ENCODE results near the gene PFN3. TPM values are rescaled to one million over a fixed set of nuclear protein-coding genes. Genes with fewer than 3 reads are reported as not detected.
A peak's percentile ranks its signal among the peaks of the same experiment; 100 is the strongest.

PFN3 gene
- total RNA-seq, 2 experiments from 2014 or later: not detected

GRCh38 chr5:177392765-177393164 is 7.7 kb downstream of the PFN3 start:
- ATAC-seq (ENCODE audit: poor library complexity): no peak
- Mint-ChIP-seq H3K4me1 (ENCODE audit: low read depth) (peaks cover 35% of the 10 kb centered on the region), H3K9me3 (no peaks in the 10 kb centered on the region), H3K36me3 (ENCODE audit: low read depth) (no peaks in the 10 kb centered on the region), H3K4me3 (no peak overlapping the region), H3K27me3 (no peaks in the 10 kb centered on the region), H3K27ac (no peak overlapping the region)
- TF ChIP-seq CTCF (IDR thresholded peaks at IDR 0.05): no peak
- POLR2A ChIA-PET: no interaction called here
- Histone ChIP-seq H3K36me3 (ENCODE audit: insufficient read depth, low read length) (no peaks in the 10 kb centered on the region), H3K27ac (ENCODE audit: low read depth in 1 of 2, low read length in 2 of 2) (no peak overlapping the region), H3K9me3 (ENCODE audit: control insufficient read depth in 1 of 2, insufficient read depth in 1 of 2, low read length in 2 of 2) (no peaks in the 10 kb centered on the region), H3K4me3 (ENCODE audit: low read length) (no peak overlapping the region), H3K4me1 (ENCODE audit: insufficient read depth, low read length) (peaks cover 39% of the 10 kb centered on the region), H3K27me3 (ENCODE audit: control insufficient read depth in 1 of 2, insufficient read depth in 2 of 2, low read length in 2 of 2) (no peaks in the 10 kb centered on the region)
- CTCF ChIA-PET: interaction anchor here (6.0 to 6.1 kb wide), 2 partner anchors 11 to 62 kb away, joined by 115 to 136 read pairs; no protein-coding TSS in a partner anchor
- intact Hi-C loops (cut with DNase I, micrococcal nuclease): loop anchor here in 1 of 2 experiments (10.0 kb wide), 1 partner anchor 672 kb away; no protein-coding TSS in a partner anchor
- DNase-seq: no peak

- Mint-ChIP-seq H3K27me3 (no peaks in the 10 kb centered on the region), H3K9me3 (no peaks in the 10 kb centered on the region), H3K36me3 (ENCODE audit: low read depth) (no peaks in the 10 kb centered on the region), H3K4me1 (ENCODE audit: low read depth) (peaks cover 35% of the 10 kb centered on the region), H3K4me3 (peak overlapping the region; percentile 52), H3K27ac (peak overlapping the region; percentile 80)
- no peaks in the 10 kb centered on the region for H3K27me3 ChIP-seq (ENCODE audit: control insufficient read depth in 1 of 2, insufficient read depth in 2 of 2, low read length in 2 of 2)
- H3K4me3 ChIP-seq (ENCODE audit: low read length): no peak overlapping the region
- intact Hi-C loops (cut with DNase I, micrococcal nuclease): loop anchor here (1.0 to 10.0 kb wide), 6 partner anchors 12 to 674 kb away; no protein-coding TSS in a partner anchor
- POLR2A ChIA-PET: interaction anchor here (0.5 to 3.7 kb wide), 30 partner anchors 12 to 256 kb away, joined by 3 to 75 read pairs (median 4); partner anchors contain the start of genes GRK6, LMAN2, PDLIM7 and PRR7
- CTCF ChIA-PET: interaction anchor here (0.5 to 6.1 kb wide), 39 partner anchors 9 to 936 kb away, joined by 3 to 136 read pairs (median 4); partner anchors contain the start of genes LMAN2, PDLIM7 and PRR7
- peak; percentile 95 for TF ChIP-seq CTCF (IDR thresholded peaks at IDR 0.05)
- no peaks in the 10 kb centered on the region for H3K9me3 ChIP-seq (ENCODE audit: control insufficient read depth in 1 of 2, insufficient read depth in 1 of 2, low read length in 2 of 2)
- peak overlapping the region; percentile 29 to 72 for H3K27ac ChIP-seq (ENCODE audit: low read depth in 1 of 2, low read length in 2 of 2)
- DNase-seq (peak; percentile 80 to 94 (median 84)), ATAC-seq (ENCODE audit: poor library complexity) (peak; percentile 76)
- H3K4me1 ChIP-seq (ENCODE audit: insufficient read depth, low read length): peaks cover 59% of the 10 kb centered on the region
- H3K36me3 ChIP-seq (ENCODE audit: insufficient read depth, low read length): no peaks in the 10 kb centered on the region
Measured at GRCh38 chr5:177390363-177391300, 9.8 kb downstream of the PFN3 start.

DNA sequence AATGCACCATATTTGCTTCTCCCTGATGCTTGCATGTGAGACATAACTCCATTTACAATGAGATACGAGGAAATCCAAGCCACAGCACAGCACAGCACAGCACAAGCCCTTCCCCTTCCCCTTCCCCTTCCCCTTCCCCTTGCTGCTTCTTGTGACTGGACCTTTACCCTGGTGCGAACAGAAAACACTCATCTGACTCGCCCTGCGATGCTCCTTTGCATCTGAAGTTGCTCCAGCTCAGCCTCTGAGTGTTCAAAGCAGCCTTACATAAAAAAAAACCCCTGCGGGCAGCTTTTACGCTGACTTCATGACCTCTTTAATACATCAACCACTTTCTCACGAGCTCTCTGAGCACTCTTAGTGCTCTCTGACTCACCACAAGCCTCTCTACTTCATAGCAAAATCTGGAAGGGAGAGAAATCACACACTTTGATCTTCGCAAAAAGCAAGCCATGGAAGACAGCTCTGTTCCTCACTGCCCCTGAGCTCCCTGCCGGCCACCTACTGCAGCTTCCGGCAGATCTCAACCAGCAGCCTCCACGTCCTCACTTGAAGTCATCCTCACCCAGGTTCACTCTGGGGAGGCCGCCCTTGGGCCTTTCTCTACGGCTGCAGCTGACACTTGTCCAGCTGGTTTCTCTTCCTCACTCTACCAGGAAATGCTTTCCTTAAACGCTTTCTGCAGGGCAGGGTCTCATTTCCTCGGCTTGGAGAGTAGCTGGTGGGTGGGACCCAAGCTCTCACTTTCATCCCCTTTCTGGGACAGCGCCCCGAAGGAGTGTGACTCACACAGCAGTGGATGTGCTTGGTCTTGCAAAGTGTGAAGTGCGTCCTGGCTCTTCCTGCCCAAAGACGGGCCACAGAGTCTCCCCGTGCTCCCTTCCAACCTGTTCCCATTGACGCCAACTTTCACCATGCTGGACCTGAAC is 11.0 kb downstream of the PFN3 start:
- ChIA-PET POLR2A (interaction anchor here (0.8 to 3.7 kb wide), 16 partner anchors 11 to 108 kb away, joined by 3 to 75 read pairs (median 10); partner anchors contain the start of genes GRK6, LMAN2, PDLIM7 and PRR7), CTCF (interaction anchor here (0.7 to 6.1 kb wide), 17 partner anchors 14 to 112 kb away, joined by 3 to 136 read pairs (median 6); partner anchors contain the start of genes LMAN2 and PRR7)
- H3K4me1 Mint-ChIP-seq (ENCODE audit: low read depth): peaks cover 35% of the 10 kb centered on the region
- ATAC-seq (ENCODE audit: poor library complexity) (peak; percentile 70), DNase-seq (peak in 11 of 14 experiments; percentile 27 to 91 (median 56))
- H3K27me3 Mint-ChIP-seq: no peaks in the 10 kb centered on the region
- no peaks in the 10 kb centered on the region for H3K36me3 Mint-ChIP-seq (ENCODE audit: low read depth)
- peak overlapping the region; percentile 53 for H3K4me3 Mint-ChIP-seq
- Histone ChIP-seq H3K4me3 (ENCODE audit: low read length) (peak overlapping the region; percentile 4), H3K9me3 (ENCODE audit: control insufficient read depth in 1 of 2, insufficient read depth in 1 of 2, low read length in 2 of 2) (no peaks in the 10 kb centered on the region), H3K27me3 (ENCODE audit: control insufficient read depth in 1 of 2, insufficient read depth in 2 of 2, low read length in 2 of 2) (no peaks in the 10 kb centered on the region), H3K36me3 (ENCODE audit: insufficient read depth, low read length) (no peaks in the 10 kb centered on the region), H3K27ac (ENCODE audit: low read depth in 1 of 2, low read length in 2 of 2) (peak overlapping the region; percentile 29 to 72), H3K4me1 (ENCODE audit: insufficient read depth, low read length) (peaks cover 68% of the 10 kb centered on the region)
- no peaks in the 10 kb centered on the region for H3K9me3 Mint-ChIP-seq
- H3K27ac Mint-ChIP-seq: peak overlapping the region; percentile 80
- TF ChIP-seq CTCF (IDR thresholded peaks at IDR 0.05): no peak
- intact Hi-C loops (cut with DNase I, micrococcal nuclease): loop anchor here (1.0 to 10.0 kb wide), 6 partner anchors 13 to 675 kb away; no protein-coding TSS in a partner anchor

Data from CD4-positive, alpha-beta T cell (primary cell).